K562 (cell line): ENCODE data around the gene JMJD1C. TPM values are rescaled to one million over a fixed set of nuclear protein-coding genes. Genes with fewer than 3 reads are reported as not detected.

Experiments
- ATAC-seq: fragments of 200-7000 bp; cut with Tn5 transposase; 3 replicates; pipeline ENCODE4 v1.9.1; 2020; ENCODE audit warnings: moderate library complexity
- BruUV-seq: library from RNA; stranded (reverse); fragments of 400-500 nt; replicated peaks from 2 replicates; lab custom pipeline; 2021; lab: Mats Ljungman, UMichigan
- CTCF ChIA-PET: fragments of 300-600 bp; formaldehyde crosslinking; extraction: SDS; loops from one replicate; lab custom pipeline; 2021; ENCODE audit warnings: low intra/inter-chr PET ratio; lab: Yijun Ruan, JAX
- POLR2A ChIA-PET: fragments of 300-600, 350-650 bp; sonication (Branson Sonifier 250); formaldehyde crosslinking; extraction: SDS; loops from one replicate; lab custom pipeline; 2021; ENCODE audit warnings: antibody characterized with exemption, inconsistent platforms; lab: Yijun Ruan, JAX
- DNase-seq, 4 experiments: peaks; one replicate each; pipeline versions ENCODE4 v3.0.0 to v3.0.0-alpha.2; 2011 to 2018; ENCODE audit warnings: low spot score in 3 of 4, mixed read lengths in 3 of 4; ENCODE audit errors: extremely low read depth in 1 of 4
- FAIRE-seq: peaks from 2 replicates; lab custom pipeline; 2011; peaks lifted over from hg19 to GRCh38; lab: Jason Lieb, UNC
- H2AFZ ChIP-seq: 2 replicates; pipeline ENCODE4 v1.6.0; 2011; ENCODE audit warnings: low read depth, low read length, control low read depth, inconsistent platforms
- H3K27ac ChIP-seq: fragments of 200-600 bp; 3 replicates; pipeline ENCODE4 v1.8.0; 2011; ENCODE audit warnings: low read depth, mild to moderate bottlenecking, control low read depth, inconsistent platforms, low read length, moderate library complexity, mixed read lengths; ENCODE audit errors: extremely low read depth
- H3K27me3 ChIP-seq, 2 experiments: fragments of 300-600 bp in 1 of 2; 2 replicates in 1 of 2; 3 replicates in 1 of 2; pipeline versions ENCODE4 v1.6.0 to v1.8.0; 2011; ENCODE audit warnings: inconsistent platforms in 2 of 2, low read length in 2 of 2, mild to moderate bottlenecking in 1 of 2, mixed read lengths in 1 of 2, moderate library complexity in 1 of 2; ENCODE audit not compliant: control insufficient read depth in 2 of 2, insufficient read depth in 2 of 2
- H3K36me3 ChIP-seq: fragments of 300-600 bp; 3 replicates; pipeline ENCODE4 v1.8.0; 2011; ENCODE audit warnings: mild to moderate bottlenecking, low read length, inconsistent platforms; ENCODE audit not compliant: control insufficient read depth, insufficient read depth
- H3K4me1 ChIP-seq, 2 experiments: fragments of 200-600 bp in 1 of 2; replicated peaks in 1 of 2; 2 replicates in 1 of 2; 3 replicates in 1 of 2; pipeline versions ENCODE4 v1.5.1 to v1.8.0; 2011; ENCODE audit warnings: inconsistent platforms in 2 of 2, low read length in 2 of 2, mild to moderate bottlenecking in 1 of 2, mixed read lengths in 1 of 2, moderate library complexity in 1 of 2; ENCODE audit not compliant: control insufficient read depth in 2 of 2, insufficient read depth in 2 of 2
- H3K4me2 ChIP-seq: 2 replicates; pipeline ENCODE4 v1.6.1; 2011; ENCODE audit warnings: low read length, control low read depth, inconsistent platforms, mixed read lengths; ENCODE audit not compliant: insufficient read depth
- H3K4me3 ChIP-seq: fragments of 200-600 bp; sonication (generic), shearing (Covaris generic); 2 replicates; pipeline ENCODE4 v1.5.1; 2016; ENCODE audit warnings: control low read depth, inconsistent platforms
- H3K79me2 ChIP-seq: fragments of 200-600 bp; 3 replicates; pipeline ENCODE4 v1.8.0; 2011; ENCODE audit warnings: low read length, inconsistent platforms; ENCODE audit not compliant: control insufficient read depth, insufficient read depth
- H3K9ac ChIP-seq, 2 experiments: 2 replicates each; pipeline versions ENCODE4 v1.6.0 to v1.6.1; 2011; ENCODE audit warnings: low read depth in 2 of 2, low read length in 2 of 2, control low read depth in 1 of 2, inconsistent platforms in 1 of 2, mild to moderate bottlenecking in 1 of 2, mixed read lengths in 1 of 2; ENCODE audit not compliant: insufficient read depth in 1 of 2
- H3K9me1 ChIP-seq: one replicate; pipeline ENCODE4 v1.6.0; 2011; ENCODE audit warnings: inconsistent platforms, mild to moderate bottlenecking, low read length, moderate library complexity; ENCODE audit not compliant: control insufficient read depth, insufficient read depth
- H3K9me3 ChIP-seq: replicated peaks from 2 replicates; pipeline ENCODE4 v1.5.1; 2011; ENCODE audit warnings: low read depth, low read length, inconsistent platforms; ENCODE audit not compliant: control insufficient read depth, insufficient read depth
- H4K20me1 ChIP-seq: replicated peaks from 2 replicates; pipeline ENCODE4 v1.6.1; 2011; ENCODE audit warnings: low read length, inconsistent platforms, mixed read lengths; ENCODE audit not compliant: control insufficient read depth, insufficient read depth
- ATF3 ChIP-seq, 2 experiments: fragments of 450-650 bp in 1 of 2; sonication (generic) in 1 of 2; formaldehyde crosslinking in 1 of 2; IDR thresholded peaks in 1 of 2; conservative IDR thresholded peaks in 1 of 2; 2 replicates each; pipeline versions ENCODE4 v1.6.1 to v1.8.1; 2016 to 2023; ENCODE audit warnings: mild to moderate bottlenecking in 2 of 2, moderate library complexity in 2 of 2, inconsistent platforms in 1 of 2, missing genetic modification reagents in 1 of 2
- CBX5 ChIP-seq: IDR thresholded peaks from 2 replicates; pipeline ENCODE4 v1.6.1; 2014; ENCODE audit warnings: low read depth, borderline replicate concordance
- CBX8 ChIP-seq: fragments of 200-600 bp; sonication (generic); IDR thresholded peaks from 2 replicates; pipeline ENCODE4 v1.6.1; 2012; ENCODE audit warnings: borderline replicate concordance, mixed run types, low read depth, mild to moderate bottlenecking, moderate library complexity, mixed read lengths, low read length, control low read depth, inconsistent platforms; ENCODE audit not compliant: poor library complexity, severe bottlenecking; ENCODE audit errors: extremely low read depth
- CHD4 ChIP-seq: fragments of 200-600 bp; sonication (generic); IDR thresholded peaks from 3 replicates; pipeline ENCODE4 v1.6.1; 2012; ENCODE audit warnings: low read depth, mild to moderate bottlenecking, mixed read lengths, low read length, inconsistent platforms; ENCODE audit not compliant: insufficient read depth, insufficient replicate concordance, poor library complexity, severe bottlenecking
- CTBP1 ChIP-seq: fragments of 450-650 bp; IDR thresholded peaks from 2 replicates; pipeline ENCODE4 v1.6.1; 2016; ENCODE audit warnings: borderline replicate concordance
- ERF ChIP-seq: fragments of 450-650 bp; formaldehyde crosslinking; IDR thresholded peaks from 2 replicates; pipeline ENCODE4 v1.4.0; 2020; ENCODE audit warnings: mild to moderate bottlenecking, mixed read lengths
- ZNF134 ChIP-seq: fragments of 250-450 bp; sonication (Bioruptor Pico); conservative IDR thresholded peaks from 2 replicates; pipeline ENCODE4 v1.4.0; 2020
- ZNF224 ChIP-seq: sonication (generic); formaldehyde crosslinking; IDR thresholded peaks from 2 replicates; pipeline ENCODE4 v1.8.0; 2022; ENCODE audit warnings: mild to moderate bottlenecking, missing genetic modification reagents
- WGBS: fragments of 100-300 bp; shearing (Covaris generic); methylation state at CpG from one replicate; pipeline ENCODE4 v1.1.6; 2016; ENCODE audit warnings: low coverage, mixed read lengths; ENCODE audit not compliant: insufficient coverage; ENCODE audit errors: missing lambda C conversion rate; 5-methylcytosine and 5-hydroxymethylcytosine counted together
- in situ Hi-C: fragments of 300-500 bp; cut with MboI; formaldehyde crosslinking; loops from 4 replicates; pipeline ENCODE4 v1.15.0; 2018; ENCODE audit warnings: inconsistent platforms, mixed read lengths
- intact Hi-C: fragments of 100-400 bp; cut with micrococcal nuclease; formaldehyde crosslinking; loops from 2 replicates; pipeline ENCODE4 v1.14.2; 2022
- polyA plus RNA-seq, 8 experiments: library from polyadenylated mRNA; depleted of rRNA in 4 of 8; stranded (reverse) in 5 of 8; unstranded in 3 of 8; fragments of >200 nt; fragmentation: Nextera tagmentation in 2 of 8; fragmentation: Illumina TruSeq in 1 of 8; extraction: Ambion mirVana in 2 of 8; extraction: Trizol in 1 of 8; gene quantifications; 2 replicates each; pipeline versions ENCODE4 v1.2.1 to v1.2.3, GENCODE V29; 2011 to 2014; ENCODE audit warnings: inconsistent platforms in 1 of 8, missing spikeins in 1 of 8
- total RNA-seq, 7 experiments: library from RNA; depleted of rRNA in 6 of 7; stranded (reverse); fragments of >200 nt in 6 of 7; fragmentation: Illumina TruSeq in 2 of 7; extraction: Trizol in 2 of 7; gene quantifications; 2 replicates each; pipeline versions ENCODE4 v1.2.1 to v1.2.3, GENCODE V29; 2011 to 2021; ENCODE audit warnings: low replicate concordance in 1 of 7
- TF ChIP-seq, protein P1 (sequence below): fragments of 250-450 bp; sonication (Bioruptor Pico); IDR thresholded peaks from 2 replicates; pipeline ENCODE4 v1.5.0; 2021; ENCODE audit warnings: mild to moderate bottlenecking, borderline replicate concordance
- TF ChIP-seq, protein P2 (sequence below), 2 experiments: fragments of 450-650 bp; conservative IDR thresholded peaks; 2 replicates each; pipeline ENCODE4 v1.6.1; 2017; ENCODE audit warnings: mild to moderate bottlenecking in 2 of 2, moderate library complexity in 2 of 2

The JMJD1C gene
- total and polyA plus RNA-seq, 9 of the 15 experiments (the other 6 are each of a cell fraction or from before 2014, with no cell fraction given), result 25.3 to 68.0 (median 47.2) TPM

- Histone ChIP-seq H3K4me3 (no peak overlapping the region), H3K9me3 (no peaks in the 10 kb centered on the region), H2AFZ (no peak overlapping the region), H3K27me3 (no peaks in the 10 kb centered on the region), H3K36me3 (no peaks in the 10 kb centered on the region; the same call in 2 of the 3 replicates), H3K27ac (no peak overlapping the region), H3K79me2 (peaks cover 73% of the 10 kb centered on the region), H3K9ac (no peak overlapping the region), H3K9me1 (no peaks in the 10 kb centered on the region), H3K4me2 (no peak overlapping the region), H3K4me1 (peaks cover 9 to 19% of the 10 kb centered on the region in 2 experiments; a peak in 4 of 5 replicates), H4K20me1 (peaks cover 10% of the 10 kb centered on the region)
- ChIA-PET POLR2A (interaction anchor here (0.6 kb wide), 1 partner anchor 93 kb away, joined by 3 read pairs; no protein-coding TSS in a partner anchor), CTCF (no interaction called here)
- no peak for ATAC-seq
- no peak for DNase-seq
- no TSS peak for BruUV-seq
- FAIRE-seq, result no peak
- no peak for TF ChIP-seq CHD4
- no peak for TF ChIP-seq CBX5
- TF ChIP-seq, protein P1, sequence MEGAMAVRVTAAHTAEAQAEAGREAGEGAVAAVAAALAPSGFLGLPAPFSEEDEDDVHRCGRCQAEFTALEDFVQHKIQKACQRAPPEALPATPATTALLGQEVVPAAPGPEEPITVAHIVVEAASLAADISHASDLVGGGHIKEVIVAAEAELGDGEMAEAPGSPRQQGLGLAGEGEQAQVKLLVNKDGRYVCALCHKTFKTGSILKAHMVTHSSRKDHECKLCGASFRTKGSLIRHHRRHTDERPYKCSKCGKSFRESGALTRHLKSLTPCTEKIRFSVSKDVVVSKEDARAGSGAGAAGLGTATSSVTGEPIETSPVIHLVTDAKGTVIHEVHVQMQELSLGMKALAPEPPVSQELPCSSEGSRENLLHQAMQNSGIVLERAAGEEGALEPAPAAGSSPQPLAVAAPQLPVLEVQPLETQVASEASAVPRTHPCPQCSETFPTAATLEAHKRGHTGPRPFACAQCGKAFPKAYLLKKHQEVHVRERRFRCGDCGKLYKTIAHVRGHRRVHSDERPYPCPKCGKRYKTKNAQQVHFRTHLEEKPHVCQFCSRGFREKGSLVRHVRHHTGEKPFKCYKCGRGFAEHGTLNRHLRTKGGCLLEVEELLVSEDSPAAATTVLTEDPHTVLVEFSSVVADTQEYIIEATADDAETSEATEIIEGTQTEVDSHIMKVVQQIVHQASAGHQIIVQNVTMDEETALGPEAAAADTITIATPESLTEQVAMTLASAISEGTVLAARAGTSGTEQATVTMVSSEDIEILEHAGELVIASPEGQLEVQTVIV (CRISPR knock-in tag), result no peak
- TF ChIP-seq ATF3 (IDR thresholded peaks at IDR 0.05), result no peak
- no peak for TF ChIP-seq ATF3 (CRISPR knock-in tag; conservative IDR thresholded peaks at IDR 0.05)
- TF ChIP-seq, protein P2, sequence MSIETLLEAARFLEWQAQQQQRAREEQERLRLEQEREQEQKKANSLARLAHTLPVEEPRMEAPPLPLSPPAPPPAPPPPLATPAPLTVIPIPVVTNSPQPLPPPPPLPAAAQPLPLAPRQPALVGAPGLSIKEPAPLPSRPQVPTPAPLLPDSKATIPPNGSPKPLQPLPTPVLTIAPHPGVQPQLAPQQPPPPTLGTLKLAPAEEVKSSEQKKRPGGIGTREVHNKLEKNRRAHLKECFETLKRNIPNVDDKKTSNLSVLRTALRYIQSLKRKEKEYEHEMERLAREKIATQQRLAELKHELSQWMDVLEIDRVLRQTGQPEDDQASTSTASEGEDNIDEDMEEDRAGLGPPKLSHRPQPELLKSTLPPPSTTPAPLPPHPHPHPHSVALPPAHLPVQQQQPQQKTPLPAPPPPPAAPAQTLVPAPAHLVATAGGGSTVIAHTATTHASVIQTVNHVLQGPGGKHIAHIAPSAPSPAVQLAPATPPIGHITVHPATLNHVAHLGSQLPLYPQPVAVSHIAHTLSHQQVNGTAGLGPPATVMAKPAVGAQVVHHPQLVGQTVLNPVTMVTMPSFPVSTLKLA (conservative IDR thresholded peaks at IDR 0.05), result no peak
- TF ChIP-seq ZNF224, result no peak
- no peak for TF ChIP-seq CTBP1
- no peak for TF ChIP-seq ERF (CRISPR knock-in tag)
- no peak for TF ChIP-seq ZNF134 (CRISPR knock-in tag)
- TF ChIP-seq CBX8, result no peak
- intact Hi-C loops (no loop called here), in situ Hi-C loops (no loop called here)
- 92% methylated on average over 1 of the region's 1 CpG for WGBS
Measured at GRCh38 chr10:63436225-63436624, 29.6 kb downstream of the JMJD1C start.
